Non-pigmented ciliary epithelial cell (primary cell): ENCODE data around the gene NPSR1.
"Not testable (repeated sequence)": the region's sequence is repeated elsewhere in the genome, so short reads cannot be mapped to it uniquely, and the experiment has no call there.

ENCODE experiments used
- DNase-seq: peaks from one replicate; pipeline ENCODE4 v3.0.0-alpha.2; 2010; ENCODE audit warnings: low read depth

Gene NPSR1

DNA sequence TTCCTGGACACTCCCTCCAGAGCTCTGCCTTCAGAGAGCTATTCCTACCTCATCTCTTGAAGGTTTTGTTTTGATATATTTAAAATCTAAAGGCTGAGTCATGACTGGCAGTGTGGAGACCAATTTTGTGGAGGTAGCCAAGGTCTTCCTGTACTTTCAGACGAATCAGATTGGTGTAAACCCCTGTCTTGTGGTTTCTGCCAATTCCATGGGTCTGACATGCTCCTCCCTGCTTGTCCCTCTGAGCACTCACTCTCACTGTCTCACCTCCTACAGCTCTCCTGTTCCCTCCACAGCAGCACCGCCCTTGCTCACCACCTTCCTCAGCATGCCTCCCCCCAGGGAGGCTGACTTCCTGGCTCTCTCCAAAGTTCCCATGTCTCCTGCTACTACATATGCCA, 179.8 kb downstream of the NPSR1 start:
- no peak for DNase-seq

DNA sequence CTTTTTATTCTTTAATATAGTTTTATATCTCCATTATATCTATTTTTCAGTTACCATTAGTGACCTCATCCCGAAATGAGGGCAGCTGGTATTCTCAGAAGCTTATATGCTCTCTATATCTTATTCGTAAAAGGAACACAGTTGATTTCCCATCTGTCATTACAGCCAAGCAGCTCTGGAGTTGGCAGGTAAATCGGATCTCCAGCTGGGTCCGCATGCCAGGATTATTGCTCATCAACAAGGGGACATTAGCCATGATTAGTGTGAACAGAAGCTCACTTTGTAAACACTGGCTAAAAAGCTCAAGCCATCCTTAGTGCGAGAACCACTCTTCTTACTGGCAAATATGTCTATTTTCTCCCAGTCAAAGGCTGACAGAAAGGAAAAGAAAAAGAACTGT, 180.3 kb downstream of the NPSR1 start:
- no peak for DNase-seq

DNA sequence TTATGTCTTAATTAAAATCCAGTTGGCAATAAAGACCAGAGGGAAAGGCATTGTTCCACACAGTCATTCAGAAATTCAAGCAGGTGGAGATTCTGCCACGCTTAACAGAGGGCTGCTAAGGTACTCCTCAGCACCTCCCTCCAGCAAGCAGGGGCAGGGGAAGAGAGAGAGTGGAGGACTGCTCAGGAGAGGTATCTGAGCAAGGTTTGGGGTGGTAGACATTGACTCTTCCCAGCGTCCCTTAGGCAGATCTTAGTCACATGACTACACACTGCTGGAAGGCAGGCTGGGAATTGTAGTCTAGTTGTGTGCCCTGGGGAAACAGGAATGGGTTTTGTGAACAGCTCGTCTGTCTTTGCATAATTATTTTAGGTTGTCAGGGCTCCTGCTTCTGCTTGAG, 181.6 kb downstream of the NPSR1 start:
- DNase-seq: no peak

DNA sequence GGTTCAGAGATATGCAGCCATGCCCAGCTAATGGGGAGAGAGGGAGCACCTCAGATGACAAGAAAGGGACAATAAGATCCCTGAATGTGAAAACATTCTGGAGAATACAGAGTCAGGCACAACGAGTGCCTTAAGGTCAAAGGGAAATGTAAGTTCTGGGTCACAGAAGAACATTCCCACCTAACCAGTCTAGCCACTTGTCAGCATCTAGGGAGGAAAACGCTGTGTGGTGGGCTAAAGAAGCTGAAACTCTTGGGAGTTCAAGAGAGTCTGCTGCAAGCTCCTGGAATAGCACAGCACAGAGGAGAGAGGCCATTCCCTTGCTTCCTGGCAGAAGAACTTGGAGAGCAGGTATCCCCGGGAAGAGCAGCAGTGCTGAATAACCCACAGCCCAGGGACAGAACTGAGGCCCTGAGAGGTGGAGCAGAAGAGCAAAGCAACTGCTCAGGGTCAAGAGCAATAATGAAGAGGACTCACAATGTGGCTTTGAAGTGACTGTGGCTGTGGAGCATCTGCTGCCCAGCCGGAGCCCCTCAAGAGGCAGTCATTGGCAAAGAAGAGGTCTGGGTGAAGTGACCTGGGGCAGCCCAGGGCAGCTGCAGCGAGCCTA, 182.3 kb downstream of the NPSR1 start:
- no peak for DNase-seq

DNA sequence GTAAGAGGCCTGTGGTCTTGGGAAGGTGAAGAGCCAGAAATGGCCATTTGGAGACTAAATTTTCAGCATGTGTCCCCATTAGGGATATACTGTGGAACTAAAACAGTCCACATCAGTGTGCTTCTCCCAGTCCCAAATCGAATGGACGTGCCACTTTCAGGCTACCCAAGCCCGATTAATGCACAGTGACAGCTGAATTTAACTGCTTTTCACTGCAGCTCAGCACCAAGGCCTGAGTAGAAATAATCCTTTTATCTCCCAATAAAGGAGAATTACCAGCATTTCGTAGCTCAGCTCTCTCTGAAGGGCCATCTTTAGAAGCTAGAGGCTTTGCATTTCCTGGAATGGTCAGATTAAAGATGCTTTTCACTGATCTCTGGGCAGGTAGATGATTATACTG, 183.3 kb downstream of the NPSR1 start:
- DNase-seq: no peak

DNA sequence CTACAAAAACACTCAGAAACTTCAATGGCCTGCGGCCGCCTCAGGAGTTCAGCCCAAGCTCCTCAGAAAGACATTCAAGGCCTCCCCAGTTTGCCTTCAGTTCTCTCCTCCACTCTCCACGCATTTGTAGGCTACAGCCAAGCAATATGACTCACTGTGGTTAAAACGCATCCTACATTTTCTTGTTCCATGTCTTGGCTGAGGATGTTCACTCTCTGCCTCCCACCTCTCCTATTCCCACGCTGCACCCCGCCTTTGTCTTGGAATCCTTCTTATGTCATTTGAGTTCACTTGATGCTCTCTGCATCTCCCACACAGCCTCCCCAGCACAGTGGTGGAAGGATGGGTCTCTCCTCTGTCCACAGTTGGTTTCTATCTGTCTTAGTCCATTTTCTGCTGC, 184.8 kb downstream of the NPSR1 start:
- DNase-seq: no peak

DNA sequence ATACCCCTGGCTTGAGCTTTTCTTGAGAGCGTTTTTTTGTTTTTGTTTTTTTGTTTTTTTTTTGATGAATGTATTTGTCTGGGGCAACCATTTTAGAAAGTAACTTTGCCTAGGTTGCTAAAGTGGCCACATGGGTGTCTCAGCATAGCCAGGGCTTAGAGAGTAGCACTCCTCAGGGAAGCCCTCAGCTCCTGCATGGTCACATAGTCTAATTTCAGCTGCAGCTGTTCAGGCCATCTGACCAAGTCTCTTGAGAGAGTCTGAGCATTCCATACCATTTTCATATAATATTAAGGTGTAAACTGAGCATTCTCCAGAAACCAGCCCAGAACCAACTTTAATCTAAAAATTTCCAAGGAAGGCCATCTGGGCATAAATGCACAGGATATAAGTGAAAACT, 186.4 kb downstream of the NPSR1 start:
- DNase-seq: no peak

DNA sequence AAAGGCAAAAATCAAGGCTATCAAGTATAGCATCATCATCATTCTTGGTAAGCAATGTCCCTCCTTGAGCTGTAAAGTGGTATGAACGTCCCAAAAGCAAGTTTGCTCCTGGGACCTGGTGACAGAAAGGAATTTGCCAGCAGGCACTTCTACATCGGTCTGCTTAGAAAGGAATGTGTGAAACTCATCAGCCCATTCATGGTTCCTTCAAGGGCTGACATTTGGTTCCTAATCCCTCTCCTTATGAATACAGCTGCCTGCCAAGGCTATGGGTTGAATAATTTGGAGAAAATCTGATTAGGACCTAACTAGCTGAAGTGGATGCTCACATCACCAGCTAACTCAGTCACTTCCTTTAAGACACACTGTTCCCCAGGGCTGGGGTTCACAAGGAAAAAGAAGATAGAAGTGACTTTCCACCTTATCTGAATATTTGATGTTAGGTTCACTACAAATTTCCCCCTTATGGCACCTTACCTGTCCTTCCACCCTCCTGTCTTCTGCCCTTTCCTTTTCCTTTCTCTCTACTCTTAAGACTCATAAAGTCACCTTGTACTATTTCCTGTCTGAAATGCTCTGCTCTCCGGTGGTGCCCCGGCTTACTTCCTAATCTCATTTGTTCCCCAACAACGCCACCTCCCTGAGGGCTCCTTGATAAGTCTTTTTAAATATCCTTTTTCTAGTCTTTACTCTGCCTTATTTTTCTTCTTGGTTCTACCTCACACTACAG, 187.1 kb downstream of the NPSR1 start:
- DNase-seq: no peak

DNA sequence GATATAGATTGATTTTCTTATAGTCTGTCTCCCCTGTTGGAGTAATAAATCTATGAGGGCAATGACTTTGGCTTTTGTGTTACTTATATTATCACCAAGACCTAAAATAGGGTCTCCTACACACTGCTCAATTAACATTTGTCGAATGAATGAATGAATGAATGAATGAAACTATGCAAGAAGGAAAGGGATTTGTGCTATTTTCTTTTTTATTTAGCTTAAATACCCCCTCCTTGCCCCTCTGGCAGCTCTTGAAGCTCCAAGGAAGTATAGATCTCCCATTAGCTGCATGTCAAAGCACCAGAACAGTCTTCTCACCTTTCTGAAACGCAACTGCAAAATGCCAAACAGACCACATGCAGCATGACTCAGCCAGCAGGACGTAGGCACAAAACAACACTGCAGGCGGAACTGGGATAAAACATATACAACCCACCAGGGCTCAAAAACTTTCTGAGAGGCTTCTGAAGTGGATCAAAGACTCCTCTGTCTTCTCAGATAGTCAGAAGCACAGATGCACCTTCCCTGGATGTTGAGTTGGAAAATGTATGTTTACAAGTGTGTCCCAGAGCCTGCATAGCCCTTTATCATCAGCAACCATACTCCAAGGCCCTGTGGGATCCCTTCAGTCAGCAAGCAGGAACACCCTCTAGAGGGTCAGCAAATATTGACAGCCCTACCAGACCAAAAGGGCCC, 187.8 kb downstream of the NPSR1 start:
- DNase-seq: no peak

DNA sequence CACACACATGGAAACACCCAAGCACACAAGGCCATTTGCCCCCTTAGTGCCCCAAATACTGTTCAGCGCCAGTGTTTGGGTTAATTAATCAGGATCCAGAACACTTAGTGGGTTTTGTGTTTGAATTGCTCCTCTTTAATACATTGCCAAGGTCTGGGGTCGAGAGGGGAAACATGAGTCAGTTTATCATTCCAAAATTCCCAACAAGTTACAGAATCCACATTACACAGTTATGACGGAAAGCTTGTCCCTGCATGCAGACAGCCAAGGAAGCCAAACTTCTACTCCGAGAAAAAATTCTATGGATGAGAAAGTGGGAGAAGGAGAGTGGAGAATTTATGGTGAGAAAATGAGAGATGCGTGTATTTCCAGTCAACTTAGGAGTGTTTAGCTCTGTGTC, 189.0 kb downstream of the NPSR1 start:
- DNase-seq: no peak

DNA sequence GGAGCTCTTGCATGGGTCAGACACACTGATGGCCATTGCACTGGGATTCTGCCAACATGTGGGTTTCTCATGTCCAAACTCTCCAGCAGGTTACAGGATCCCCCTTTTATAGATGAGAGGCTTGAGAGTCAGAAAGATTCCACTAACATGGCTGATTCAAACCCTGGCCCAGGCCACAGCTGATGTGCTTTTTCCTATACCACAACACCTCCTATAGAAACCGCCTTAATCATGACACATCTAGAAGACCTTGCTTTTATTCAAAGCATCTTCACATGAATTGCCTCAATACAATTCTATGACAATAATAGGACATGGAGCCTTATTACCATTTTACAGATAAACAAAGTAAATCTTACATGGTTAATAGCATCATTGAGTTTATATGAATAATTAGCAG, 190.7 kb downstream of the NPSR1 start:
- no peak for DNase-seq

DNA sequence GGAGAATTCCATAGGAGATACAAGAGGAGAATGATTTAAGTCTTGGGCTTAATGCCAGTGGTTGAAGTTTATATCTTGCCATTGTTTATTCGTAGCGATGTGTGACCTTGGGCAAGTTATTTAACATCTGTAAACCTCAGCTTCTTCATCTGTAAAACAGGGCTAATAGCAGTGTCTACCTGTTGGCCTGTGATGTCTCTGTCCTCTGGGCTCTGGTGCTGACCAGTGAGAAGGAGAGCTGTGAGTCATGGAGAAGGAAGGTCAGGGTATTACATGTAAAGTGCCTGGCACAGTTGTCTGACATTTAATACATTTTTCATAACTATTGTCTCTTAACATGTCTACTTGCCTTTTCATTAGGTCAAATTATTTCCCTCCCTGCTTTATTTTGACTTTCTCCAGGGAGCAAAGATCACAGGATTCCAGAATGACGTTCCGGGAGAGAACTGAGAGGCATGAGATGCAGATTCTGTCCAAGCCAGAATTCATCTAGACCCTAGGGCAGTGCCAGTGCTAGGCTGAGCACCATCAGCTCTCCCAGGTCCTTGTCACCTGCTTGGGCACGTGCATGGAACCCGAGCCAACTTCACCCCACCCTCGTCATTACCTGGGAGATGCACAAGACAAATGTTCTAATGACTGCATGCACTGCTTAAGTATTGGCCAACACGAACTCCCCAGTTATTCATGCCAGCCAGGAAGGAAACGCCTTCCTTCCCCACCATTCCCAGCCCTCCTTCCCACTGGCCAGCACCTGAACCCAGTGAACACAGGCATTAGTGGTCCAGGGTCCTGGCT, 191.3 kb downstream of the NPSR1 start:
- no peak for DNase-seq

DNA sequence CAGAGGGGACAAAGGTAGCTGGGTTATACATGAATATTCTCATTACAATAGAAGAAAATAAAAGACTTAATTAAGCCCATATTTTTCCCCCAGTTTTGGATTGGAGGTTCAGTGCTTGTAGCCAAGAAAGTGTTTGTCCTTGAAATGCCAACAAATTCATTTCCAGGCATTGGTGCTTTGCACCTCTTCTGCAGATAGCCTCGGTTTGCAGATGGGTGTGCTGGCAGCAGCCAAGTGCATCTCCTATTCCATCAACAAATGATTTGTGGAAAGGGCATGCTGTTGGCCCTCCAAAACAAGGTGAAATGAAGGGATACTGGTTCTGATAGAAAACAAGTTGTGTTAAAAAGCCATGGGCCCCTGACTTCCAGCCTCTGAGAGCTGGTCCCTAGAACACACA, 192.0 kb downstream of the NPSR1 start:
- DNase-seq: no peak

DNA sequence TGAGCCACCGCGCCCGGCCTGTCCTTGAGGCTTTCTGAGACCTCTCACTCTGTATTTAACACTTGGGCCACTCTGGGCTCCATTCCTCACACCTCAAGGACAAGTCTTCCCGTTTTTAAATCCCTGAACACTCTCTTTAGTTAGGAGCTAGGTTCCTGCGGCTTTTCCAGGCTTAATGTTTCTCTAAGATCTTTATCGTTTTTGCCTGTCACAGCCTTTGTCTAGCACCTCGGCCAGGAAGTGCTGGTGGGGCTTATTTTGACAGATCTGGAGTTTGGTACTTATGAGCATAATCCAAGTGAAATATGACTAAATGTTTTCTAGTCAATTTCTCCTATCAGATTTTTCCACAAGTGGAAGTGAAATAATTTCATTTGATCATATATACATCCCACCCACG, 192.7 kb downstream of the NPSR1 start:
- DNase-seq: no peak

DNA sequence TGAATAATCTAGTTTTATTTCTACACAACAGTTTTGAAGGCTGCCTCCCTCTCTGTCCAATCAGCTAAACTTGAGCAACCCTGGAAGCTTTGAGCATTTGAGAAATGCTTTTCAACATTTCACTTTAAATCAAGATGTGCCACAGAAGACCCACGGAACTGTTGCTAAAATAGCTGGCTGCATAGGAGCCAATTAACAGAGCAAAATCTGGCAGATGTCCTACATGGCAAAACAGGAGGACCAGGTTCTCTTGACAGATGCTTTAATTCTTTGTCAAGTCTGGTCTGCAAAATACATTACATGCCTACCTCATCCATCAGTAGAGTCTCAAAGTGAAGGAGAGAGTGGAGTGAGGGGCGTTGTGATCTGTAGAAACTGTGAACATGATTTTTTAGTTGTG, 193.4 kb downstream of the NPSR1 start:
- no peak for DNase-seq

DNA sequence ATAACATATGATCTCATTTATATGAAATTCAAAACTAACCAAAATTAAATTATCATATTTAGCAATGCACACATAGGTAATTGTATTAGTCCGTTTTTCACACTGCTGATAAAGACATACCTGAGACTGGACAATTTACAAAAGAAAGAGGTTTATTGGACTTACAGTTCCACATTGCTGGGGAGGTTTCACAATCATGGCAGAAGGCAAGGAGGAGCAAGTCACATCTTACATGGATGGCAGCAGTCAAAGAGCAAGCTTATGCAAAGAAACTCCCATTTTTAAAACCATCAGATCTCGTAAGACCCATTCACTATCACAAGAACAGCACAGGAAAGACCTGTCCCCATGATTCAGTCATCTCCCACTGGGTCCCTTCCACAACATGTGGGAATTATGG, 200.4 kb downstream of the NPSR1 start:
- not testable (repeated sequence) for DNase-seq

DNA sequence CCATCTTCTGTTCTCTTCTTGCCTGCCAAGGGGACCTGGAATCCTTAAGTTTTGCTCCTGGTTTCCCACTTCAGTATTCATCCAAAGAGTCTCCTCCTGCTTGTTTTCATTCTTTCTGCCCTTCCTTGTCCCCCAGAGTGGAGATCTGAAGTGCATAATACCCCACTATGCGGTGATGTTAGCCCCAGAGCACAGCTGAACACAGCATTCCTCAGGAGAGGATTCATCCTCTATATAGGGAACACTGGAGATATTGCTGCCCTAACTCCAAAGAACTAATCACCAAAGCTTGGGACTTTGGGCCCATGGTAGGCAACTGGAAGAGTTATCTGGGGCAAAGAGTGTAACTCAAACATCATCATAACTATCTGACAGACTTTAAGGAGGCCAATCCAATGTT, 201.3 kb downstream of the NPSR1 start:
- DNase-seq: not testable (repeated sequence)

DNA sequence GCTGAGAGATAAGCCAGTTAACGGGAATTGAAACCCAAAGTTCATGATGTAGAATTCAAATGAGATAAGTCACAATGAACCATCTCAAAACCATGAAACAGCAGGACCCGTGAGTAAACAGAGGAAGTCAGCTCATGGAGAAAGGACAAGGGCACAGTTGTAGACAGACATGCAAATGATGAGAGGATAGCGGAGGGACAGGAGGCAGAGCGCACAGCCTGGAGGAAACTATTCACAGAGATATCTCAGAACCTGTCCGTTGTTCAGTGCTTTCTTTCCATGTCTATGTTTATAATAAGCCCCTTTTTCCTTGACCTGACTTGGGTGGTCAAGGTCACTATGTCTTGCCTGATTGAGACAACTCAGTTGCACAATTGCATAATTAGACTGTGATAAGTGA, 208.2 kb downstream of the NPSR1 start:
- DNase-seq: not testable (repeated sequence)

DNA sequence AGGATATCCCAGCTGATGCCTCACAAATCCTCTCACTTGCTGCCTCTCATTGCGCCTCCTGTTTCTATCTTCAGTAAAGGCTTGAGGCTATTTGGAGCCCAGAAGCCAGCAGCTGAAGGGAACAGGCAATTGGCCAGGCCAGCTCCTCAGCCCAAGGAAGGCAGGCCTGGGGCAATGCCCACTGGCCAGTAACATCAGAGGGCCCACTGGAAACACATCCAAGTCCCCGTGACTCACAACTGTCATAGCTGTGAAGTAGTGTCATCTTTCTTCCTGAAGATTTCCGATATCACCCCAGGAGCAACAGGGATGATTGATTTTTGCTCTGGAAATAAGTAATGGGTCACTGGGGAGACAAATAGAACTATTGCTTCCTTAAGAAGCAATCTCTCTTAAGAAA, 209.3 kb downstream of the NPSR1 start:
- not testable (repeated sequence) for DNase-seq

DNA sequence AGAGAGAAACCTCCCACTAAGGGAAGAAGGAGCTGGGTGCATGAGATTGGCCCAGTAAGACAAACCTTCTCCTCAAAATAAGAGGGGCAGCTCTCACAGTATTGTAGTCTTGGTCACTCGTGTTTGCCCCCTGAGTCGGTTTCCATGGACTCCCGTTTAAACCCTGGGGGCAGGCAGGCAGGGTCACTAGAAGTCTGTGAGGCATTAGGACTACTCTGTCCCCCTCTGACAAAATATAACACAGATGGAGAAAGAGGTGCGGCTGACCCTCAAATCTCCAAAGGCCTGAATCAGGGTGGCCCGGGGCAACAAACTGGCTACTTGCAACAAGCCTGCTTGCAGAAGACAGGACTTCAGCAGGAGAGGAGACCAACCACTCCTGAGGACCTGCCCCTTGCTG, 210.6 kb downstream of the NPSR1 start:
- not testable (repeated sequence) for DNase-seq

DNA sequence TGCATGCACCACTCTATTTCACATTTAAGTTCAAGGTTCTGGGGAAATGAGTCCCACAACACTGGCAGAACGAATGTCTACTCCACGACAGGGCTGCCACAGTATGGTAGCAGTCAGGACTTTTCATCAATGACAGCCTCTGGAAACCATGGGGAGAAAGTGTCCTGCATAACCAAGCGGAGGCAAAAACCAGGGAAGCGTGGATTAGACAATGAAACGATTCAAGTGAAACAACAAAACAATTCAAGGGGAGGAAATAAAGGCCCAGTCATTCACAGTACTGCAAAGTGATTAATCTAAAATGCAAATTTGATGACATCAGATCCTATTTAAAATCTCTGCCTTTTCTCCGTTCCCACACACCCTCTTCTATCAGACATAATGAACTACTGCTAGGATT, 211.0 kb downstream of the NPSR1 start:
- DNase-seq: no peak

DNA sequence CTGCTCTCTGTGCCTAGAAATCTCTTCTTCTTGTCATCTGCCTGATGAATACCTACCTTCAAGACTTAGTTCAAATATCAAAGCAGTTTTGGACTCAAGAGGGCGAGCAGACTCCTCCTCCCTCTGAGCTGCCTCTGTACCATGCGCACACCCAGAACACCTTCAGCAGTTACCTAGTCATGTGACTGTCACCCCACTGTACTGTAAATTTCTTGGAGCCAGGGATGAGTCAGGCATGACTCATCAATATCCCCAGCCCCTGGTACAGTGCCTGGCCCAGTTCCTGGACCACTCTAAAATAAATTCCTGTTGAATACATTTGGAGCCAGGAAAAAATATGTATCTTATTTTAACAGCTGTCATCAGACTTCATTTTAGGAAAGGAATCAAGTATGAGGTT, 212.0 kb downstream of the NPSR1 start:
- DNase-seq: not testable (repeated sequence)

DNA sequence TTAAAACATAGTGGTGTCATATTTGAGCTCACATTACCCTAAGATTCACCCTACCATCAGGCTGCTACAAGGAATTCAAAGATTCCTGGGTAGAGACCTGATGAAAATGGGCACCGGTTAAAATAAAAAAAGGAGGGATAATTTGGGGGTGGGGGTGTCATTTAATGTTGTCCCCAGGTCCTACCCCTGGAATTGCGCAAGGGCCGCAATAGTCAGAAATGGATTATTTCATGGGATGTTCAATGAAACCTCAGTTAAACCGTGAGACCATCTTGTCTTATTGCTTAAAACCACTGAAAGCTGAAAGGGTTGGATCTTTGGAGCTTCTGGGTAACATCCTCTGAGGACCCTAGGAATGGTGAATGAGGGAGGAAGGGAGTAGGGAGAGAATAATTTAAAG, 216.3 kb downstream of the NPSR1 start:
- DNase-seq: not testable (repeated sequence)
